Lung (tissue), 12 donors: ENCODE measurements around the gene TLE4. TPM values are rescaled to one million over a fixed set of nuclear protein-coding genes. Genes with fewer than 3 reads are reported as not detected.

Experiments
- ATAC-seq: fragments of 200-7000 bp; cut with Tn5 transposase; one replicate; pipeline ENCODE4 v1.9.1; 2020; ENCODE audit warnings: moderate number of reproducible peaks; ENCODE audit not compliant: insufficient read depth, low FRiP score
- DNase-seq, 3 donors: peaks; one replicate each; pipeline ENCODE4 v3.0.0-alpha.2; 2013 to 2017
- H3K27ac ChIP-seq, 2 donors: one replicate each; pipeline ENCODE4 v1.5.1; 2013; ENCODE audit warnings: mild to moderate bottlenecking in 2 of 2, moderate library complexity in 2 of 2, control low read depth in 1 of 2, inconsistent platforms in 1 of 2, low read depth in 1 of 2, low read length in 1 of 2
- H3K27me3 ChIP-seq, 3 donors: one replicate each; pipeline ENCODE4 v1.5.1; 2013; ENCODE audit warnings: low read length in 2 of 3; ENCODE audit not compliant: control insufficient read depth in 3 of 3, insufficient read depth in 3 of 3
- H3K36me3 ChIP-seq, 4 donors: one replicate each; pipeline ENCODE4 v1.5.1; 2013; ENCODE audit warnings: low read length in 4 of 4, mild to moderate bottlenecking in 1 of 4, moderate library complexity in 1 of 4; ENCODE audit not compliant: control insufficient read depth in 4 of 4, insufficient read depth in 4 of 4
- H3K4me1 ChIP-seq, 5 donors: one replicate each; pipeline ENCODE4 v1.5.1; 2013; ENCODE audit warnings: low read length in 5 of 5, mild to moderate bottlenecking in 2 of 5, moderate library complexity in 1 of 5; ENCODE audit not compliant: control insufficient read depth in 5 of 5, insufficient read depth in 5 of 5
- H3K4me3 ChIP-seq: one replicate; pipeline ENCODE4 v1.5.1; 2013; ENCODE audit warnings: mild to moderate bottlenecking, control low read depth, moderate library complexity
- H3K9ac ChIP-seq, 2 donors: one replicate each; pipeline ENCODE4 v1.5.1; 2013; ENCODE audit warnings: low read length in 2 of 2, control low read depth in 1 of 2; ENCODE audit not compliant: insufficient read depth in 1 of 2
- H3K9me3 ChIP-seq, 4 donors: one replicate each; pipeline ENCODE4 v1.5.1; 2013; ENCODE audit warnings: low read length in 3 of 4, mild to moderate bottlenecking in 1 of 4, moderate library complexity in 1 of 4; ENCODE audit not compliant: control insufficient read depth in 4 of 4, insufficient read depth in 3 of 4
- CTCF ChIP-seq: IDR thresholded peaks from 2 replicates; pipeline ENCODE4 v1.5.1; 2012; ENCODE audit warnings: mild to moderate bottlenecking; ENCODE audit errors: control extremely low read depth, extremely low read depth
- WGBS, 2 donors: extraction: QIAGEN DNeasy Blood & Tissue Kit; methylation state at CpG; one replicate each; pipeline ENCODE4 v1.1.7; 2013; 5-methylcytosine and 5-hydroxymethylcytosine counted together
- polyA plus RNA-seq, 2 donors: library from polyadenylated mRNA; stranded (reverse); fragments of 200-250 nt; gene quantifications; one replicate each; pipeline ENCODE4 v1.2.1, GENCODE V29; 2013
- total RNA-seq, 2 donors: library from RNA; depleted of rRNA in 1 of 2; stranded (reverse); fragments of >200 nt in 1 of 2; gene quantifications; one replicate each; pipeline ENCODE4 v1.2.1, GENCODE V29; 2014 to 2021
- donor health status: control.
- donor health status: control.
- donor health status: Bipolar disorder and iron deficiency.
- donor health status: healthy.
- donor health status: DM: yes; HTN: yes; CAD: no.

The TLE4 gene
- total and polyA plus RNA-seq, 4 donors: 6.1 to 44.1 (median 26.3) TPM

GRCh38 chr9:79705704-79706103 is 133.9 kb downstream of the TLE4 start:
- ATAC-seq (no peak), DNase-seq (no peak)
- 96 to 98% methylated on average over 3 of the region's 3 CpGs for whole genome bisulfite sequencing, 2 donors
- Histone ChIP-seq H3K9ac (no peak overlapping the region), H3K4me1 (no peaks in the 10 kb centered on the region), H3K9me3 (no peaks in the 10 kb centered on the region), H3K36me3 (peaks cover 3 to 20% (median 11%) of the 10 kb centered on the region in 4 donors), H3K4me3 (no peak overlapping the region), H3K27ac (no peak overlapping the region), H3K27me3 (no peaks in the 10 kb centered on the region)
- TF ChIP-seq CTCF: no peak

GRCh38 chr9:79706512-79706911 is 134.7 kb downstream of the TLE4 start:
- no peaks in the 10 kb centered on the region for H3K9me3 ChIP-seq
- H3K4me3 ChIP-seq: no peak overlapping the region
- no peaks in the 10 kb centered on the region for H3K4me1 ChIP-seq
- H3K27ac ChIP-seq: no peak overlapping the region
- peaks cover 3 to 23% (median 12%) of the 10 kb centered on the region in 4 donors for H3K36me3 ChIP-seq
- H3K27me3 ChIP-seq: no peaks in the 10 kb centered on the region
- no peak for TF ChIP-seq CTCF
- no peak for DNase-seq
- no peak overlapping the region for H3K9ac ChIP-seq
- ATAC-seq: no peak
- 92 to 98% methylated on average over 5 of the region's 5 CpGs for WGBS, 2 donors

- DNase-seq (no peak), ATAC-seq (no peak)
- Histone ChIP-seq H3K4me1 (no peaks in the 10 kb centered on the region), H3K27ac (no peak overlapping the region), H3K9ac (no peak overlapping the region), H3K4me3 (no peak overlapping the region), H3K9me3 (no peaks in the 10 kb centered on the region), H3K36me3 (peaks cover 3 to 27% (median 14%) of the 10 kb centered on the region in 4 donors), H3K27me3 (no peaks in the 10 kb centered on the region)
- 98 to 99% methylated on average over 2 of the region's 2 CpGs for WGBS, 2 donors
- TF ChIP-seq CTCF: no peak
Observed at GRCh38 chr9:79707589-79707988, 135.8 kb downstream of the TLE4 start.

- no peak for ATAC-seq
Observed at GRCh38 chr9:79708541-79708940, 136.8 kb downstream of the TLE4 start.

More at GRCh38 chr9:79708541-79708940, 136.8 kb downstream of the TLE4 start:
- Histone ChIP-seq H3K9me3 (no peaks in the 10 kb centered on the region), H3K27ac (no peak overlapping the region), H3K36me3 (peaks cover 3 to 27% (median 15%) of the 10 kb centered on the region in 4 donors), H3K9ac (no peak overlapping the region), H3K27me3 (no peaks in the 10 kb centered on the region), H3K4me1 (no peaks in the 10 kb centered on the region), H3K4me3 (no peak overlapping the region)
- no peak for DNase-seq
- TF ChIP-seq CTCF: no peak
- WGBS, 2 donors: 97% methylated on average over 13 of the region's 13 CpGs
